Uterus (tissue), 4 donors: Measurements from ENCODE around the gene NR6A1. TPM values are rescaled to one million over a fixed set of nuclear protein-coding genes. Genes with fewer than 3 reads are reported as not detected.

Experiments
- DNase-seq, 2 donors: peaks; one replicate each; pipeline ENCODE4 v3.0.0-alpha.2; 2019 to 2020
- H3K27ac ChIP-seq, 2 donors: fragments of 200-600 bp; sonication (generic); 1 replicate in 1 of 2; 2 replicates in 1 of 2; pipeline ENCODE4 v1.5.1; 2016 to 2018
- H3K27me3 ChIP-seq, 2 donors: fragments of 200-600 bp; sonication (generic); one replicate each; pipeline ENCODE4 v1.5.1; 2018 to 2019; ENCODE audit warnings: control low read depth in 1 of 2
- H3K36me3 ChIP-seq, 2 donors: fragments of 200-600 bp; sonication (generic); one replicate each; pipeline ENCODE4 v1.5.1; 2019; ENCODE audit warnings: control low read depth in 1 of 2
- H3K4me1 ChIP-seq, 2 donors: fragments of 200-600 bp; sonication (generic); one replicate each; pipeline ENCODE4 v1.5.1; 2018 to 2019; ENCODE audit warnings: control low read depth in 1 of 2
- H3K4me3 ChIP-seq, 2 donors: fragments of 200-600 bp; sonication (generic); 1 replicate in 1 of 2; 2 replicates in 1 of 2; pipeline ENCODE4 v1.5.1; 2018 to 2019; ENCODE audit warnings: mild to moderate bottlenecking in 1 of 2
- H3K9me3 ChIP-seq, 2 donors: fragments of 200-600 bp; sonication (generic); one replicate each; pipeline ENCODE4 v1.5.1; 2019; ENCODE audit warnings: control low read depth in 1 of 2
- POLR2A ChIP-seq, 2 donors: fragments of 450-650 bp; IDR thresholded peaks; one replicate each; pipeline ENCODE4 v1.6.1; 2016; ENCODE audit warnings: antibody characterized with exemption in 2 of 2, mild to moderate bottlenecking in 1 of 2, moderate library complexity in 1 of 2
- intact Hi-C: fragments of 100-400 bp; cut with DNase I; formaldehyde crosslinking; loops from one replicate; pipeline ENCODE4 v1.15.1; 2023; ENCODE audit warnings: low total_unique reads
- total RNA-seq, 4 donors: library from RNA; depleted of rRNA in 3 of 4; stranded (reverse); fragments of >200 nt in 3 of 4; gene quantifications; one replicate each; pipeline versions ENCODE4 v1.1.0 to v1.2.4, GENCODE V29; 2014 to 2023
- TF ChIP-seq, protein P1 (sequence below), 4 experiments: fragments of 200-600 bp in 2 of 4; fragments of 450-650 bp in 2 of 4; sonication (generic) in 2 of 4; IDR thresholded peaks; one replicate each; pipeline ENCODE4 v1.5.1; 2016 to 2019; ENCODE audit warnings: antibody characterized with exemption in 4 of 4, mild to moderate bottlenecking in 2 of 4, moderate library complexity in 1 of 4
- donor health status: DM: yes; HTN: yes; CAD: no.

Gene NR6A1
- total RNA-seq, 4 donors from 2014 or later, result under 0.01 to 2.6 (median 1.3) TPM; not detected in 1

DNA sequence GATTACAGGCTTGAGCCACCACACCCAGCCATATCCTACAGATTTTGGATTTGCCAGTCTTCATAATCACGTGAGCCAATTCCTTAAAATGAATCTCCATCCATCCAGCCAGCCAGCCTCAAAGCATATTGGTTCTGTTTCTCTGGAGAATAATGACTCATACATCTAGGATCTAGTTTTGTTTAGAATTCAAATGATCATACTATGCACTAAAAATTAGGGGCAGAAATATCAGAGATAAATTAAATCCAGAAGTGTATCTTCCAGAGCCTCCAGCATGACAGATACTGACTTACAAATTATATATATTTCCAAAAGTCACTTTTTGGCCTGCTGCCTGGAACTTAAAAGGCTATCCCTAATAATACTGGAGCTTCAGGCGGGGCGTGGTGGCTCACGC lies 144.8 kb downstream of the NR6A1 start:
- H3K4me3 ChIP-seq, result no peak overlapping the region
- intact Hi-C loops, result no loop called here
- no peak for TF ChIP-seq POLR2A (IDR thresholded peaks at IDR 0.05)
- TF ChIP-seq, protein P1, sequence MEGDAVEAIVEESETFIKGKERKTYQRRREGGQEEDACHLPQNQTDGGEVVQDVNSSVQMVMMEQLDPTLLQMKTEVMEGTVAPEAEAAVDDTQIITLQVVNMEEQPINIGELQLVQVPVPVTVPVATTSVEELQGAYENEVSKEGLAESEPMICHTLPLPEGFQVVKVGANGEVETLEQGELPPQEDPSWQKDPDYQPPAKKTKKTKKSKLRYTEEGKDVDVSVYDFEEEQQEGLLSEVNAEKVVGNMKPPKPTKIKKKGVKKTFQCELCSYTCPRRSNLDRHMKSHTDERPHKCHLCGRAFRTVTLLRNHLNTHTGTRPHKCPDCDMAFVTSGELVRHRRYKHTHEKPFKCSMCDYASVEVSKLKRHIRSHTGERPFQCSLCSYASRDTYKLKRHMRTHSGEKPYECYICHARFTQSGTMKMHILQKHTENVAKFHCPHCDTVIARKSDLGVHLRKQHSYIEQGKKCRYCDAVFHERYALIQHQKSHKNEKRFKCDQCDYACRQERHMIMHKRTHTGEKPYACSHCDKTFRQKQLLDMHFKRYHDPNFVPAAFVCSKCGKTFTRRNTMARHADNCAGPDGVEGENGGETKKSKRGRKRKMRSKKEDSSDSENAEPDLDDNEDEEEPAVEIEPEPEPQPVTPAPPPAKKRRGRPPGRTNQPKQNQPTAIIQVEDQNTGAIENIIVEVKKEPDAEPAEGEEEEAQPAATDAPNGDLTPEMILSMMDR (IDR thresholded peaks at IDR 0.05), result no peak

DNA sequence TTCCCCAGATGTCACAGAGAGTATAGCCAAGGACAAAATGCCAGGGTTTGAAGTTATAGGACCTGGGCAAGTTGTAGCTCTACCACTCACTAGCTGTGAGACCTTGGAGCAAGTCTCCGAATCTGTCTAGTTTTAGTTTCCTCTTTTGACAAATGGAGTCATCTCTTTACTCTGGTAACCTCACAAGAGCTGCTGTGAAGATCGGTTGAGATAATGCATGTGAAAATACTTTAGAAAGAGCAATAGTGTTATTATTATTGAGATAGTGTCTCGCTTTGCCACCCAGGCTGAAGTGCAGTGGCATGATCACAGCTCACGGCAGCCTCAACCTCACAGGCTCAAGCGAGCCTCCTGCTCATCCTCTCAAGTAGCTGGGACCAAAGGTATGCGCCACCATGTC lies 146.0 kb downstream of the NR6A1 start:
- intact Hi-C loops, result no loop called here
- no peaks in the 10 kb centered on the region for H3K27me3 ChIP-seq
- H3K36me3 ChIP-seq, result no peaks in the 10 kb centered on the region
- H3K4me1 ChIP-seq, result no peaks in the 10 kb centered on the region
- H3K27ac ChIP-seq, result no peak overlapping the region
- no peak for DNase-seq
- H3K9me3 ChIP-seq, result no peaks in the 10 kb centered on the region
- TF ChIP-seq, protein P1 (IDR thresholded peaks at IDR 0.05), result no peak
- TF ChIP-seq POLR2A (IDR thresholded peaks at IDR 0.05), result no peak
- H3K4me3 ChIP-seq, result no peak overlapping the region

More for the DNA sequence above, 144.8 kb downstream of the NR6A1 start:
- Histone ChIP-seq H3K27ac (no peak overlapping the region), H3K4me1 (no peaks in the 10 kb centered on the region), H3K27me3 (no peaks in the 10 kb centered on the region), H3K36me3 (no peaks in the 10 kb centered on the region), H3K9me3 (no peaks in the 10 kb centered on the region)
- no peak for DNase-seq

DNA sequence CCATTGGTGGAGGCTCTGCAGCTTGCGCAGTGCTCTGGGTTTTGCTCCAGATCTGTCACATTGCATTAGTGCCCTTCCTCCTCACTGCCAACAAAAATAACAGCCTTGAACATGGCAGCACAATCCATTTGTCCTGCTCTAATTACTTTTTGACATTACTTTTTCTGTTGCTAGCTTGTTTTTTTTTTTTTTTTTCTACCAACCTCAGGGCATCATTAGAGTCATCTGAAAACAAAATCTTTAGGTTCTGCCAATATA lies 146.4 kb downstream of the NR6A1 start:
- no peak for DNase-seq
- no peaks in the 10 kb centered on the region for H3K9me3 ChIP-seq
- TF ChIP-seq, protein P1 (IDR thresholded peaks at IDR 0.05), result no peak
- TF ChIP-seq POLR2A (IDR thresholded peaks at IDR 0.05), result no peak
- no peaks in the 10 kb centered on the region for H3K4me1 ChIP-seq
- H3K4me3 ChIP-seq, result no peak overlapping the region
- no peaks in the 10 kb centered on the region for H3K36me3 ChIP-seq
- H3K27ac ChIP-seq, result no peak overlapping the region
- intact Hi-C loops, result no loop called here
- no peaks in the 10 kb centered on the region for H3K27me3 ChIP-seq

DNA sequence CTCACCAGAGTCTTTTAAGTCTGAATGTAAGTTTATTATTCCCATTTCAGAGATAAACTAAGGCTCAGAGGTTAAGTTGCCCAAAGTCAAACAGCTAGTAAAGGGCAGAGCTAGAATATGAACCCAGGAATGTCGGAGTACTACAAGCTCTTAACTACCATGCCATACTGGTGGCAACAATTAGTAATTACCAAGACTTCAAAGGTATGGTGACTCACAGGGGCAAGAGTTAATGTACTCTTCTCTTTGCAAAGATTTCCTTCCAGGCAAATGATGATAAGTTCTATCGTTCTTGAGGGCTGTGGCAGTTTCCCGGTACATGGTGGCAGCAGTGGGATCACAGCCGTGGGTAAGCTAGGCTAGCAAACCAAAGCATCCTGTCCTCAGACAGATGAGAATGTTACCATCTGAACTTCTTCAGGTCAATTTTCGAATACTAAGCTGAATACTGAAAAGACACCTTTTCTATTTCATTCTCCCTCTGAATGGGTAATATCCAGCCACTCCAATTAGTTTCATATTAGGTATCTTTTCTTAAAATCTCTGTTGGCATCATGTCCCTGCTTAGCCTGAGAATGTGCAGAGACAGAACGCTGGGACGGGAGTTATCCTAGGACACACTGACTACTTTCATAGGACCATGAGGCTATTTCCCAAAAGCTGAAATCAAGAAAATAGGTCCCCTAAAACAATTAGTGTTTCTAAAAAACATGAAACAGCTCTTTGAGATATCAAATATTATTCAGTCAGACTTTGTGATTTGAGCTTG lies 147.0 kb downstream of the NR6A1 start:
- no peak overlapping the region for H3K27ac ChIP-seq
- no peak for TF ChIP-seq POLR2A (IDR thresholded peaks at IDR 0.05)
- TF ChIP-seq, protein P1 (IDR thresholded peaks at IDR 0.05), result no peak
- H3K4me1 ChIP-seq, result no peaks in the 10 kb centered on the region
- no peaks in the 10 kb centered on the region for H3K36me3 ChIP-seq
- H3K27me3 ChIP-seq, result no peaks in the 10 kb centered on the region
- intact Hi-C loops, result no loop called here
- no peak overlapping the region for H3K4me3 ChIP-seq
- no peak for DNase-seq
- no peaks in the 10 kb centered on the region for H3K9me3 ChIP-seq

DNA sequence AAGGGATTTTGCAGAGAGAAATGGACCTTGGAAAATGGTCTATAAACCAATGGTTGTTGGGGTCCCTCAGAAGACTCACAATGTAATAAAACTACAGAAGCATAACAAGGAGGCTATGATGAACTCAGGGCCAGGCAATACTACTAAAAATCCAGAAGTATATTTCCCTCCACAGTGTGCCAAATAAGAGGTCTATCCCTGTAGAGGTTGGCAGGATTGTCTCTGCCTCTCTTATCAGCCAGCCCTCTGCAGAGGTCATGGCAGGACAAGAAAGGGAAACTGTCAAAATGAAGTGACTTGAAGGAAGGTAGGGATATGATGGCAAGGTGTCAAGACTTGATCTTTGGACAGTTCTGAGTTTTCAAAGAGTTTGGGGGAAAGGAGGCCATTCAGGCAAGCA lies 148.2 kb downstream of the NR6A1 start:
- Histone ChIP-seq H3K4me1 (no peaks in the 10 kb centered on the region), H3K9me3 (no peaks in the 10 kb centered on the region), H3K36me3 (no peaks in the 10 kb centered on the region), H3K4me3 (no peak overlapping the region), H3K27ac (no peak overlapping the region), H3K27me3 (no peaks in the 10 kb centered on the region)
- no peak for DNase-seq
- intact Hi-C loops, result no loop called here
- no peak for TF ChIP-seq POLR2A (IDR thresholded peaks at IDR 0.05)
- TF ChIP-seq, protein P1 (IDR thresholded peaks at IDR 0.05), result no peak
